Stimulated activated CD8-positive, alpha-beta memory T cell treated with anti-CD3 and anti-CD28 coated beads, Interleukin-15, amount 100 ng/mL, for 1 hour (primary cell): ENCODE results near the gene CCN6.
"Not testable (repeated sequence)": the region's sequence is repeated elsewhere in the genome, so short reads cannot be mapped to it uniquely, and the experiment has no call there.

ENCODE experiments used
- DNase-seq: peaks from one replicate; pipeline ENCODE4 v3.0.0-alpha.2; 2020; ENCODE audit warnings: low read depth

Gene CCN6

GRCh38 chr6:112051251-112051740 lies 2.6 kb upstream of the CCN6 start:
- DNase-seq = not testable (repeated sequence)

GRCh38 chr6:112054555-112055190 lies 769 bp downstream of the CCN6 start:
- no peak for DNase-seq

- DNase-seq = no peak
Observed at GRCh38 chr6:112058243-112059032, 4.5 kb downstream of the CCN6 start.

DNA sequence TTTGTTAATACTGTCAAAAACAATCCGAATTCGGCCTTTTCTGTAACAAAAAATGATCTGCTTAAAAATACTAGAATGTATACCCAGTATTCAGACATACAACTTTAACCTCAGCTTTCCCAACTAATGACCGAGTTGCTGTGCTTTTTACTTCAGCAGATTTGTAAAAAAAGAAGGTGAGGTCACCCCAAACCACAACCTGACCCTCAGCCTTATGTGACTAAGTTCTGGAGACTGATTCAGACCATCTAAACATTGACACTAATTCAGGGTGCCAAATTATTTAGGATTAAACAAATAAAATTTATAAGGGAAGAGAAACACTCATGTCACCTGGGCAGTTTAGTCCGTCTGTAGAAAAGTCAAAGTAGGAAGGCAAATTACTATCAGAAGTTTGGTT lies 7.7 kb downstream of the CCN6 start:
- no peak for DNase-seq

DNA sequence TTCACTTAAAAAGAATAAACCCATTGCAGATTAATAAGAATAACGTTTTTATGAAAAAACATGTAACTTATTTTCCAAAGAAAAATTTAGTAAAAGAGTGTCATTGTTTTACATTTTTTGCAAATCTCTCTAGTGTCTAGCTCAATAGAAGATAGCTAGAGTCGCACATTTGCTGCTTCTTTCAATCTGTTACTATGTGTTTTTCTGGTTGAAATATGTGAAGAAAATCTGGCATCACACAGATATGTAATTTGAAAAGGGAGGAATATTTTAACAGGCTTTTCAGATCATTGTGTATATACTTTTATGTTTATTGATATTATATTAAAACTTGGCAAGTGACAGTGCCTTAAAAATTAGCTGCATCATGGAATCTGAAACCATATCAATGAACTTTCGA lies 9.1 kb downstream of the CCN6 start:
- DNase-seq = no peak

- DNase-seq = no peak
Observed at GRCh38 chr6:112065426-112065986, 11.6 kb downstream of the CCN6 start.

GRCh38 chr6:112066606-112067005 lies 12.7 kb downstream of the CCN6 start:
- DNase-seq = no peak

- DNase-seq = no peak
Observed at GRCh38 chr6:112081569-112081968, 27.7 kb downstream of the CCN6 start.

- DNase-seq = no peak
Observed at GRCh38 chr6:112085286-112086065, 31.6 kb downstream of the CCN6 start.

DNA sequence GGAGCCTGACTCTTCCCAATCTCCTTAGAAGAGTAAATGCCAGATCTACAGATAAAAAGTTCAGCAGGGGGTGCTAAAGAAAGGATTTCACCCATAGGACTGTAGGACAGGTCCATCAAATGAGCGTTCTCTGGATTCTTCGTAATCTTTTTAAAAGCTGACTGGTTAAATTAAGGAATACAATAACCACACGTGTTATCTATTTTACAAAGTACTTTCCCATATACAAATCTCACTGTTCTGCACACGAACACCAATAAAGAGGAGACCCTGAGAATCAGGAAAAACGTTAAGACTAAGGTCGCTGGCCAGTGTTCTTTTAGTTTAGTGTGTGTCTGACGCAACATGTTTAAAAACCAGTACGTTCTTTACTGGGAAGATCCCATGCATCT lies 32.8 kb downstream of the CCN6 start:
- DNase-seq = no peak

GRCh38 chr6:112087136-112087911 lies 33.4 kb downstream of the CCN6 start, which contains the start of the genes FAM229B and TUBE1:
TSS of gene FAM229B (plus strand) at chr6:112087591. CDS start at chr6:112099284, 11,693 bp downstream.
TSS of gene TUBE1 (minus strand) at chr6:112087482. CDS start at chr6:112087434, 48 bp downstream.
- DNase-seq = peak; percentile 69

DNA sequence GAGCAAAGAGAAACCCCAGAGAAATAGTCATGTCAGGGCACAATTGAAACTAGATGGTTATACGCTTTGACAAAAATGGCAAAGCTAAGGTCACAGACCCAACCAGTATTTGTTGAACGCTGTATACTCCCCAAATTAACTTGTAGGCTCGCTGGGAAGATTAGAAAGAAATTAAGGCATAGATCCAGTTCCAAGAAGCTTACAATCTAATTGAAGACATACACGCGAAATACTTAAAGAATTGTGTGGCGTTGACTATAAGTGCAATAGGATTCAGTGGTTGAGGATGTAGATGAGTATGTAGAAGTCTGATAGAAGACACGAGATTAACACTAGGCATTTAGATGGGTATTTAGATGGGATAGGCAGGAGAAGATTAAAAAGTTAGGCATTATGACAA lies 34.0 kb downstream of the CCN6 start:
- DNase-seq = no peak

DNA sequence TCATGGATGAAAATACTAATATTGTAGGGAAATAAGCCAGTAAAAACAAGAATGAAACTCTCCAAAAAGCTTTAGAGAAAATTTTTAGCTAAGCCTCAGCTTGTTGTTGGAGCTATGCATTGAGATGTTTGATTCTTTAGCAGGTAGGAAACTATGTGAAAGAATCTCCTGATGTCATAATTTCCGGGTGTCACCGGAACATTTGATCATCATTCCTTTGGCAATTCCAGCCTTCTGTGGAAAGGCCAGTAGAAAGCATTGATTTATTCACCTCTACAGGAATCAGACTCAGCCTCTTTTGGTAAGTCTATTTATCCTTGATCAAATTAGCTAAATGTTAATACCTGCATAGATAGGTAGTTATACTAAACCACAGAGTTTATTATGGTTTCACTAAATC lies 43.0 kb downstream of the CCN6 start:
- DNase-seq = no peak

DNA sequence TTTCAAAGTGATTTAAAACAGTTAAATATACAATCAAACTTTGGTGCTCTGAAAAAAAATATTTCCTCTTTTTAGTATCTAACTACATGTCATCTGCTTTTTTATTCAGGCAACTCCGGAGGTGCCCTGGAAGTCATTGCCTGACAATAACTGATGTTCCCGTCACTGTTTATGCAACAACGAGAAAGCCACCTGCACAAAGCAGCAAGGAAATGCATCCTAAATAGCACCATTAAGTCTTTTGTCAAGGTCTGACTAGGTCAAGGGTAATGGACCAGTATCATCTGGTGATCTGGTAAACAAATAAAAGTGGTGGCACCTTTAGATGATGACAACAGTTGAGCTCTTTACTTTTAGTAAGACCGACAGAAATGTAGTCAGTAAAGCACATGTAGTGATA lies 46.7 kb downstream of the CCN6 start:
- DNase-seq = no peak

- DNase-seq = not testable (repeated sequence)
Observed at GRCh38 chr6:112106026-112106425, 52.1 kb downstream of the CCN6 start.

GRCh38 chr6:112106562-112106961 lies 52.7 kb downstream of the CCN6 start:
- DNase-seq = no peak

- no peak for DNase-seq
Observed at GRCh38 chr6:112109262-112109661, 55.4 kb downstream of the CCN6 start.

- DNase-seq = no peak
Observed at GRCh38 chr6:112113431-112113830, 59.5 kb downstream of the CCN6 start.

DNA sequence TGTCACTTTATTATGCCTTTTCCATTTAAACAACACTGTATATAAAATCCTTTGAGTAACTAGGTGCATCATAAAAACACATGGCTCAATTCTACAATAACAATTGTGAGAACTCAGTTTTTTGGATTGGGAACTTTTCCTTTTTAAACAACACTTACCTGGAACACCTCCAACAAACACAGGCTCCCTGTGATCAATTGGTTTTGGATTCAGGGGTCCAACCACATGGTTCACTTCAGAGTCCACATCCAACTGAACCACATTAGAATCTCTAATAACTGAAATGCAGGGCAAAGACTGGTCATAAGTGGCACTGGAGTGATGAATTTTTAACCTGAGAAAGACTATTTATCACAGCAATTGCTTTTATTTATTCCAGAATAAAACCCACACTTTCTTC lies 60.0 kb downstream of the CCN6 start:
- no peak for DNase-seq

DNA sequence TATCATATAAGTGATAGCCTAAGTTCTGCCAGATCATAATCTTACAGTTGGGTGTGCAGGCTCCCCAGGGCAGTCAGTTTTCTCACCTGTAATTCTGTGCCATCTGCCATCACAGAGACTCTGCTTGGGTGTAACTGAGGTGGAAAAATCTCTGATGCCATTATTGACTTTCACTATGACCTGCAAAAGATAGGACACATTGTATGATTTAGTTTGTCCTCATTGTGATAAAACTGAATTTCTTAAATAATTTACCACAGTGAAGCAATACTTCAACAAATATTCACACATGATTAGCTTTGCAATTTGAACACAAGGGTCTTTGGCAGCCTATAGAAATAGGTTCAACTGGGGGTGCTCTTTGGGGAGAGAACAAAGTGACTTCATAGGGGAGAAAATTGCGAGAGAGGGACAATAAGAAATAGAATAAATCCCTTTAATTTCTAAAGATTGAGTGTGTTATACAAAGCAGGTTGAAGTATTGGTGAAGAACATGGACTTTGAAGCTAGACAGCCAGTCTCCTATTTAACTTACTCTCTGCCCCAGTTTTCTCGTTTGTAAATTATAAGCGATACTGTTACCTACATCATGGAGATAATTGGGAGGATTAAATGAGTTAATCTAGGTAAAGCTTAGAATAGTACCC lies 60.8 kb downstream of the CCN6 start:
- no peak for DNase-seq

DNA sequence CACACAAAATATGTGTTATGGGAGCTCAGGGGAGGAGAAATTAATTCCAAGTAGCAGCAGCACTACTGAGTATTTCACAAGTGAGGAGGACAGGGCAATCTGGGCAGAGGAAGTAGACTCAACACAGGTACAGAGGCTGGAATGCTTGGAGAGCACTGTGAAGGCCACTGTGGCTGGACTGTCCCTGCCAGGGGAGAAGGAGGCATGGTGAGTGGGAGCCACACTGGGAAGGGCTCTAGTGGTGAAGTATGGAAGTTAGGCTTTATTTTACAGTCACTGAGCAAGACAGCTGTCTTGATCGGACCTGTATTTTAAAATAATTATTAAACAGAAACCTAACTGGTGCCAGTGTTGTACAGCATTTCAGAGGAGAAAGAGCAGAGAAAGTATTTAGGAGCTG lies 62.3 kb downstream of the CCN6 start:
- DNase-seq = no peak
